NCI-H1930 (cell line): ENCODE data around the gene ZNF593.
A peak's percentile ranks its signal among the peaks of the same experiment; 100 is the strongest.

Experiments used
- DNase-seq, 2 experiments: peaks; one replicate each; lab custom pipeline; 2025; lab: John Stamatoyannopoulos, UW

Gene ZNF593

GRCh38 chr1:26169198-26169554 lies 532 bp upstream of the ZNF593 start:
- DNase-seq: no peak

DNA sequence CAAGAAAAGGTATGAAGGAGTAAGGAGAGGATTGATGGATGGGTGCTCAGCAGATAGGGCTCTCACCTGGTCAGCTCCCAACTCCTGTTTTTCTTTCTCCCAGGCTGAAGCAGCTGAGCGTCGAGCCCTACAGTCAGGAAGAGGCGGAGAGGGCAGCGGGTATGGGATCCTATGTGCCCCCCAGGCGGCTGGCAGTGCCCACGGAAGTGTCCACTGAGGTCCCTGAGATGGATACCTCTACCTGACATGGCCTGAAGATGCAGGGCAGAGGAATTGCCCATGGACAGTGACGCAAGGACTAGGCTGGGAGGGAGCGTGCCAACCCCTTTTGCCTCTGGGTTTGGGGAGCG lies 739 bp downstream of the ZNF593 start:
- DNase-seq: no peak

GRCh38 chr1:26171084-26172072 lies 1.7 kb downstream of the ZNF593 start, which contains the start of gene ZNF593OS:
Gene ZNF593OS (minus strand): TSS chr1:26171832. CDS start chr1:26171661, 171 bp downstream.
- no peak for DNase-seq

DNA sequence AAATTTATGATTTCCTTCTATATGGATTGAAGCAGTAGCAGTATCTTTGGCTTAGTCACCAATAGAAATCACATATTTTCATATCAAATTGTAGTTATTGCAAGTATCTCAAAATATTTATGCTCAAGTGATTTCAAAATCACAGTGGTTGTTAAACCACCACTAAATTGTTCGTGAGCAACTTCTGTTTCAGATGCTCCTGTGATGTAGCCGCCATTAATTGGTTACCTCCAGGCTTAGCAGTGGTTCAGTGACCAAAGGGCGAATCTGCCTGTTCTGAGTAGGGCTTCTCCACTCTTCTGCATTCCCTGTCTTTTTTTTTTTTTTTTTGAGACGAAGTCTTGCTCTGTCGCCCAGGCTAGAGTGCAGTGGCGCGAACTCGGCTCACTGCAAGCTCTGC lies 5.6 kb downstream of the ZNF593 start:
- DNase-seq: no peak

- DNase-seq: no peak
Measured at GRCh38 chr1:26177182-26177684, 7.5 kb downstream of the ZNF593 start, which contains the start of gene CNKSR1. Gene CNKSR1 (plus strand): TSS chr1:26177491. CDS start chr1:26177548, 57 bp downstream.

DNA sequence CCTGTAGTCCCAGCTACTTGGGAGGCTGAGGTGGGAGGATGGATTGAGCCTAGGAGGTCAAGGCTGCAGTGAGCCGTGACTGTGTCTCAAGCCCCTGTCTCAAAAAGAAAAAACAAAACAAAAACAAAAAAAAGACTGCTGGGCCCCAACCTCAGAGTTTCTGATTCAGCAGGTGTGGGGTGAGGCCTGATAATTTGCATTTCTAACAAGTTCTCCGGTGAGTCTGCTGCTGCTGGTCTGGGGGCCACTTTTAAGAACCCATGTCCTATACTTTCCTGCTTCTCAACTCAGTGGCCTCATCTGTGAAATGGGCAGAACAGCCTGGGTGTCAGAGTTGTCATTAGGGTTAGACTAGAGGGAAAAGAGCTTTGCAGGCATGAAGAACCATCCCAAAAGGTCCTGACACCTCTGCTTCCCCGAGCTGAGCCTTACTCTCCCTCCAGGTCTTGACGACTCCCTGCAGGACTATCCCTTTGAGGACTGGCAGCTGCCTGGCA lies 10.3 kb downstream of the ZNF593 start:
- DNase-seq: no peak

DNA sequence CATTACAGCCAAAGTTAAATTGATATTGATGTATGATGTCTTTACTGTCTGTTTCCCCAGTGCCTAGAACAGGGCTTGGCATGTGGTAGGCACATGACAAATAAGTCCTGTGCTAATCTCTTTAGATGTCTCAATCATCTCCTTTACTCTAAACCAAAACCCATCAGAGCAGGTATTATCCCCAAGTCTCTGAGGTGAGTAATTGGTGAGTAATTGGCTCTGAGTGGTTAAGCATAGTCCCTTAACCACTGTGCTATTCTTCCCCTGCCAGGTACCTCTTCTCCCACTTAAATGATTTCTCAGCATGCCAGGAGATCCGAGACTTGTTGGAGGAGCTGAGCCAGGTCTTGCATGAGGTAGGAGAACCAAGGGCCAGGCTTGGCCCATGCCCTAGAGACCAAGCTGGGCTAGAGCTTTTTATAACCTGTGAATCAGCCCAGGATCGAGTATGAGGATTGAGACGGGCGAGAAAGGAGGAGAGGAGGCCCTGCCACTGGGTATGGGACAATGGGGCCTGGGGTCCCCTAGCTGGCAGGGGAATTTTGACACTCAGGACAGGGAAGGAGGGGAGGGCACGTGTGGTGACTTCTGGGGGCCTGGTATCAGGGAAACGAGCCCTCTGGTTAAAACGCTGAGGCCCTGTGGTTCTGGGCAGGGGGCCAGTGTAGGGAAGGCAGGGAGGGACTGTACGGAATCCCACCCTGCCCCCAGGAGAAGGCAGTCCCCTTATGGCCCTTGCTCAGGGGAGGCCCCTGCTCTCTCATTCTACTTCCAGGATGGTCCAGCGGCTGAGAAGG lies 12.1 kb downstream of the ZNF593 start:
- no peak for DNase-seq

- DNase-seq: no peak
Measured at GRCh38 chr1:26182383-26182696, 12.6 kb downstream of the ZNF593 start.

GRCh38 chr1:26184086-26184485 lies 14.4 kb downstream of the ZNF593 start:
- DNase-seq: no peak

- no peak for DNase-seq
Measured at GRCh38 chr1:26184883-26185282, 15.2 kb downstream of the ZNF593 start.

DNA sequence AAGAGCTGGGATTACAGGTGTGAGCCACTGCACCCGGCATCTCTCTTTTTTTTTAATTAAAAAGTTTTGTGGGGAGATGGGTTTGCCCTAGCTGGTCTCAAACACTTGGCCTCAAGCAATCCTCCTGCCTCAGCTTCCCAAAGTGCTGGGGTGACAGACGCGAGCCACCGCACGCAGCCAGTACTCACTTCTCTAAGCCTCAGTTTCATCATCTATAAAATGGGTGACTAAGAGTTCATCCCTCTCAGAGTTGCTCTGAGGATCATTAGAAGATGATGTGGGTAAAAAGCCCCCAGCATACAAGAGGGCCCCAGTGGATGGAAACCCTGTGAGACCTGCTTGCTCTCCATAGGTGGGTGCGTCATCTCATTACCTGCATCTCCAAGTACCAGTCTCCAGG lies 18.2 kb downstream of the ZNF593 start:
- DNase-seq: no peak

- DNase-seq: no peak
Measured at GRCh38 chr1:26188477-26188876, 18.8 kb downstream of the ZNF593 start.

- no peak for DNase-seq
Measured at GRCh38 chr1:26189331-26189730, 19.6 kb downstream of the ZNF593 start.

DNA sequence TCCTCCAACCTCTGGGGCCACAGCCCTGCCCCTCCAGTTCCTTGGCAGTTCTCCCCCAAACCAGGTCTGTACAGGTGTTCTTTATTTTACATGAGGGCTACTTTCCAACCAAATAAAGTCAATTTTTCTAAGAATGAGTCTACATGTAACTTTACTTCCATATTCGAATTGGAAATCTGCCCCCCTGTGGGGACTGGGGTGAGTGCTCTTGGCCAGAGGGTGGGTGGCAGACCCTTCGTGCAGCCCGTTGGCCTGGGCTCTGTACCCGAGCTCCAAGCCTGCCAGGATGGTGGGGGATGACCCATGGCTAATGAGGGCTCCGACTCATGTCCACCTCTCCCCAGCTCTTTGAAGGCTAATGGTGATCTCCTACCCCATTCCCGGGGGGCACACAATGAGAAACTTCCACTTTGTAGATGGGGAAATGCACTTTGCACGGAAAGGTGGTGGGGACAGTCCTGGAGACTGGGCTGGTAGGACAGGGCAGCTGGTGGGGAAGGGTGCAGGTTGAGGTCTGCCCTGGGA lies 20.1 kb downstream of the ZNF593 start:
- DNase-seq: no peak

DNA sequence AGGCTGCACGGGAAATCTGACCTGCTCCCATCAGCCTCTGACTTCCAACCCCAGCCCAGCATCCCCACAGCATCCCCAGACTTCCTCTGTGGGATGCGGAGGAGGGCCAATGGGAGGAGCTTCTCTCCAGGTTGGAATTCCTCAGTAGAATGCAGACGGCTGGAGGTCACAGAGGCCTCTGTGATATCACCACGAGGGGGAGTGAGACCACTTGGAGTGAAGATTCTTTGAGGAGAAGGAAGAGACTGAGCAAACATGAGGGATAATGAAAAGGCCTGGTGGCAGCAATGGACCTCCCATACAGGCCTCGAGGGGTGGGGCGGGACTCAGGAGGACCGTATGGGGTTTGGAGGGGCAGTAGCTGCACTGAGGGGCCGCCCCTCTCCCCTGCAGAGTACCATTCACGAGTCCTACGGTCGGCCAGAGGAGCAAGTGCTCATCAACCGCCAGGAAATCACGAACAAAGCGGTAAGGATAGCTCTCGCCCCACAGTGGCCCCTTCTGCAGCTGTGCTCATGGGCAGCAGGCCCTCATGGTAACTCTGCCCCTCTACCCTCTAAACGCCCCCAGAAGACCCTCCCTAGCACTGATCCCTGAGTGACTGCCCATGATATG lies 20.8 kb downstream of the ZNF593 start, which contains the start of gene CATSPER4:
CATSPER4 (plus strand) TSS at position 230 of the 615 bp plus-strand sequence; CDS start at position 256, 26 bp downstream.
- peak in 1 of 2 experiments; percentile 22 for DNase-seq

DNA sequence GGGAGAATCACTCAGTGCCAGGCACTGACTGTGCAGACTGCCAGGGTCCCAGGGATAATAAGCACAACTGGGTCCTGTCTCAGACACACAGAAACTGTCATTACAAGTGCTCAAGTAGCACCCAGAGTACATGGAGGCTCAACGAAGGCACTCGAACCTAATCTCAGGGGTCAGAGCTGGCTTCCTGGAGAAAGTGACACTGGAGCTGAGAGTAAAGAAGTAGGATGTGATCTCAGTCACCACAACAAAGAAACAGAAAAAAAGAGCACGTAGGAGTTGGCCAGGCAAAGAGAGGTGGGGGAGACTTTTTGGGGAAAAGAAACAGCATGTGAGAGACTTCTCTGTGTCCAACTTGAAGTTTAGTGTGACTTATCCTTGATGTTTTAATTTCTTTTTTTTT lies 22.0 kb downstream of the ZNF593 start:
- DNase-seq: no peak

- no peak for DNase-seq
Measured at GRCh38 chr1:26195805-26196204, 26.1 kb downstream of the ZNF593 start.

GRCh38 chr1:26197301-26197700 lies 27.6 kb downstream of the ZNF593 start:
- DNase-seq: no peak

DNA sequence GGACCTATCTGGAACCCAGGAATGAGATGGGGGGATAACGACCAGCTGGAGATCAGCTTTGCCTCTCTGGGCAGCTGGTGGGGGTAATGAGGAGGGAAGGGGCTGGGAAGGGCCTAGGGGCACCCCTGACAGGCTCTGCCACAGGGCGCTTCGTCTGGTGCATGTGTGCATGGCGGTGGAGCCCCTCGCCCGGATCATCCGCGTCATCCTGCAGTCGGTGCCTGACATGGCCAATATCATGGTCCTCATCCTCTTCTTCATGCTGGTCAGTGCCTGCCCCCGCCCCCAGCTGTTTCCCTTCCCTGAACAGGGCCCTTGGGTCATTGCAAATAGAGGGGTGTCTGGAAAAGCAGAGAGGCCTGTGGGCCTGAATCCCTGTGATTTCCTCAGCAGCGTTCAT lies 28.1 kb downstream of the ZNF593 start:
- DNase-seq: no peak

DNA sequence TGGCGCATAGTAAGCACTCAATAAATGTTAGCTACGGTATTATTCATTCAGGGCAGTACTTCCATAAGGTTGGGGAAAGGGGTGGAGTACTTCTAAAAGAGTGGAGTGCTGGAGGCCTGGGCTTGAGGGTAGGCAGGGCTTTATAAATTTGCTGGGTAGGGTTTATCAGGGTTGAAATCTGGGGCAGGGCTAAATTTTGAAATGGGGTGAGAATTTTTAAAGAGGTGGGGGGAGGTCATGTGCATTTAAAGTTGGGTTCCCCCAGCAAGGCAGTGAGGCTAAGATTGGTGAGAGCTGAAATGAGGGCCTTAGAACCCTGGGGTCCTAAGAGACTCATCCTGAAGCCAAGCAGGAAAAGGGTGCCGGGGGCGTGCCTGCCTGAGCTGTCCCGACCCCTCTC lies 30.7 kb downstream of the ZNF593 start:
- DNase-seq: no peak

DNA sequence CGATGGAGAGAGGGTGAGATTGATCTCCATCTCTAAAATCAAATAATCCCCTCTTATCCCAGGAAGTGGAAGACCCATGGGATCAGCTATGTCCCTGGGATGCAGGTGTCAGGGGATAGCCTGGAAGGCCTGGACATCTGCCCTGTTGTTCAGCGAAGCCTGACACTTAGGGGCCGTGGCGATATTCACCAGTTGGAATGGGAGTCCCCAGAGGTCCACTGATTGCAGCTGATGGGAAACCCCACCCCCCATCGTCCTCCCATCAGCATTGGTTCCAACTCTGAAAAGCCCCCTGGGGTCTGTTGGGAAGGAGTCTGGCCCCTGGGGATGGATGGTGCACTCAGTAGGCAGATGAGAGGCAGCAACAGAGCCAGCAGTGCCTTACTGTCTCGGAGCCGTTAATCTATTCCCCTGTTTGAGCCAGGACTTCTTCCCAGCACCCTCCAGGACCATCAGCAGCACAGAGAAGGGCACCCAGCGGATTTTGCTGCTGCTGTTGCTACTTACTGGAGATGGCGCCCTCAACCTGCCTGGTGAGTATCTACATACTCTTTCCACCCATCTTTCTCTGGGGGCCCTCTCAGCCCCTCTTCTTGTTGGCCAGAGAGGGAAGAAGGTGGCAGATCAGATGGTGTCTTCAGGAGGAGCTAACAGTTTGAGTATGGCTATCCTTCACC lies 34.1 kb downstream of the ZNF593 start:
- no peak for DNase-seq
